A673 (cell line): Measurements from ENCODE around the gene HDAC4.

Experiments
- CTCF ChIP-seq: fragments of 300-800, 200-600 bp; sonication (generic); conservative IDR thresholded peaks from 2 replicates; pipeline ENCODE4 v1.5.1; 2017; ENCODE audit warnings: low read depth, mild to moderate bottlenecking, antibody characterized with exemption, low read length, moderate library complexity, mixed read lengths
- EZH2 ChIP-seq: fragments of 200-600 bp; sonication (generic); IDR thresholded peaks from 2 replicates; pipeline ENCODE4 v1.6.1; 2017; ENCODE audit warnings: borderline replicate concordance, low read depth, mild to moderate bottlenecking, mixed read lengths, antibody characterized with exemption, low read length; ENCODE audit not compliant: poor library complexity, severe bottlenecking

- no peak for TF ChIP-seq CTCF
- no peak for TF ChIP-seq EZH2
These were observed 178.5 kb downstream of the HDAC4 start for GRCh38 chr2:239222312-239222660.
